Right lobe of liver (tissue), 6 donors: ENCODE measurements around the gene FAM219A. TPM values are rescaled to one million over a fixed set of nuclear protein-coding genes. Genes with fewer than 3 reads are reported as not detected.

Experiments
- ATAC-seq, 4 donors: fragments of 200-7000 bp; cut with Tn5 transposase; one replicate each; pipeline ENCODE4 v1.9.1; 2020; ENCODE audit warnings: mild to moderate bottlenecking in 4 of 4, moderate library complexity in 4 of 4
- DNase-seq, 3 donors: peaks; one replicate each; pipeline ENCODE4 v3.0.0-alpha.2; 2020
- H3K27ac ChIP-seq, 3 donors: fragments of 200-600 bp; one replicate each; pipeline ENCODE4 v1.8.0; 2022
- H3K27me3 ChIP-seq, 2 donors: fragments of 200-600 bp; one replicate each; pipeline ENCODE4 v1.8.0; 2022
- H3K36me3 ChIP-seq, 4 donors: fragments of 200-600 bp; sonication (generic) in 1 of 4; one replicate each; pipeline versions ENCODE4 v1.5.1 to v1.8.0; 2017 to 2022; ENCODE audit warnings: control low read depth in 1 of 4
- H3K4me1 ChIP-seq, 4 donors: fragments of 200-600 bp; sonication (generic) in 1 of 4; one replicate each; pipeline versions ENCODE4 v1.5.1 to v1.8.0; 2017 to 2022; ENCODE audit warnings: control low read depth in 1 of 4
- H3K4me3 ChIP-seq, 3 donors: fragments of 200-600 bp; one replicate each; pipeline ENCODE4 v1.8.0; 2022
- H3K9me3 ChIP-seq, 4 donors: fragments of 200-600 bp; sonication (generic) in 1 of 4; one replicate each; pipeline versions ENCODE4 v1.5.1 to v1.8.0; 2017 to 2022; ENCODE audit warnings: control low read depth in 1 of 4
- POLR2A ChIP-seq: fragments of 450-650 bp; IDR thresholded peaks from one replicate; pipeline ENCODE4 v1.6.1; 2017; ENCODE audit warnings: antibody characterized with exemption, mild to moderate bottlenecking
- WGBS: methylation state at CpG from one replicate; pipeline ENCODE4 v1.1.6; 2018; ENCODE audit warnings: low coverage, low lambda C conversion rate; ENCODE audit not compliant: insufficient coverage; ENCODE audit errors: missing lambda C conversion rate; 5-methylcytosine and 5-hydroxymethylcytosine counted together
- intact Hi-C, 2 donors: fragments of 100-400 bp; cut with DNase I; formaldehyde crosslinking; loops; one replicate each; pipeline versions ENCODE4 v1.11.2 to v1.14.1; 2022
- total RNA-seq, 6 experiments: library from RNA; depleted of rRNA in 2 of 6; stranded (reverse); fragments of >200 nt in 2 of 6; fragmentation: NEBNext Ultra II Directional in 3 of 6; extraction: Animal tissue kit (Norgen Biotek cat#: 25700) in 3 of 6; gene quantifications; one replicate each; pipeline versions ENCODE4 v1.1.0 to v1.2.4, GENCODE V29; 2016 to 2023
- TF ChIP-seq, protein P1 (sequence below), 4 donors: fragments of 200-600 bp in 3 of 4; fragments of 450-650 bp in 1 of 4; IDR thresholded peaks; one replicate each; pipeline versions ENCODE4 v1.5.1 to v1.8.0; 2016 to 2022; ENCODE audit warnings: antibody characterized with exemption in 4 of 4, mild to moderate bottlenecking in 2 of 4
- donor health status: DM: no; HTN: yes; CAD: no.
- donor health status: DM: no; HTN: no; CAD: no.
- donor health status: DM: no; HTN: no; CAD: no.
- donor health status: DM: no; HTN: yes; CAD: no.
- donor health status: DM: no; HTN: yes; CAD: no.

FAM219A gene
- total RNA-seq, 6 experiments from 2014 or later: 4.1 to 10.7 (median 5.3) TPM

DNA sequence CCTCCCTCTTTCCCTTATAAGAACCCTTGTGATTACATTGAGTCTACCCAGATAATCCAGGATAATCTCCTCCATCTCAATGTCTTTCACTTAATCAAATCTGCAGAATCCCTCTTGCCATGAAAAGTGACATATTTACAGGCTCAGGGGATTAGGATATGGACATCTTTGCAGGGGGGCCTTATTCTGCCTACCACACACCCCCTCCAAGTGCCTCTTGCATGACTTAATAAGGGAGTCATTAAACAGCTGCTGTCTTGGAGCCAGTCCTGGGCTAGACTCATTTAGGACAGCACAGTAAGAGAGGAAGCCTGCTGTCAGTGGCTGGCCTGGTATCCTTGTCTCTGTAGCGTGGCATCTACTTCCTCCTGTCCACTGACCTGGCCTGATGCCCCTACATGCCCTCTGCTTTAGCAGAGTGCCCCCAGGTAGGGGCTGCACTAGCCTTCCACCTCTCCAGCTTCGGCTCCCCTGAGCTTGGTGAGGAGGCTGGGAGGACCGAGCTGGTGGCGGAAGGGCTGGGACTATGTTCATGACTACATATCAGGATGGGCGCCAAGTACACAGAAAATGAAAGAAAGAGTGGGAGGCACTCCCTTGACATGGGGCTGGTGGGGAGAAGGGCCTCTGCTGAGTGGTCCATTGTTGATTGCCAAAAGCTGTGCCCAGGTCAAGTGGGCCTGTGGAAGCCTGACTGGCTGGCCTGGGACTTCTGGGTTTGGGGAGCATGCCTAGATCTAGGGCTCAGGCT, 47.2 kb upstream of the FAM219A start:
- no peaks in the 10 kb centered on the region for H3K36me3 ChIP-seq
- H3K27me3 ChIP-seq: no peaks in the 10 kb centered on the region
- TF ChIP-seq POLR2A: no peak
- TF ChIP-seq, protein P1, sequence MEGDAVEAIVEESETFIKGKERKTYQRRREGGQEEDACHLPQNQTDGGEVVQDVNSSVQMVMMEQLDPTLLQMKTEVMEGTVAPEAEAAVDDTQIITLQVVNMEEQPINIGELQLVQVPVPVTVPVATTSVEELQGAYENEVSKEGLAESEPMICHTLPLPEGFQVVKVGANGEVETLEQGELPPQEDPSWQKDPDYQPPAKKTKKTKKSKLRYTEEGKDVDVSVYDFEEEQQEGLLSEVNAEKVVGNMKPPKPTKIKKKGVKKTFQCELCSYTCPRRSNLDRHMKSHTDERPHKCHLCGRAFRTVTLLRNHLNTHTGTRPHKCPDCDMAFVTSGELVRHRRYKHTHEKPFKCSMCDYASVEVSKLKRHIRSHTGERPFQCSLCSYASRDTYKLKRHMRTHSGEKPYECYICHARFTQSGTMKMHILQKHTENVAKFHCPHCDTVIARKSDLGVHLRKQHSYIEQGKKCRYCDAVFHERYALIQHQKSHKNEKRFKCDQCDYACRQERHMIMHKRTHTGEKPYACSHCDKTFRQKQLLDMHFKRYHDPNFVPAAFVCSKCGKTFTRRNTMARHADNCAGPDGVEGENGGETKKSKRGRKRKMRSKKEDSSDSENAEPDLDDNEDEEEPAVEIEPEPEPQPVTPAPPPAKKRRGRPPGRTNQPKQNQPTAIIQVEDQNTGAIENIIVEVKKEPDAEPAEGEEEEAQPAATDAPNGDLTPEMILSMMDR (IDR thresholded peaks at IDR 0.05): no peak
- 75% methylated on average over 3 of the region's 5 CpGs for WGBS
- DNase-seq (peak in 1 of 3 donors; percentile 31), ATAC-seq (no peak)
- H3K27ac ChIP-seq: no peak overlapping the region
- H3K9me3 ChIP-seq: no peaks in the 10 kb centered on the region
- H3K4me3 ChIP-seq: no peak overlapping the region
- intact Hi-C loops: no loop called here
- H3K4me1 ChIP-seq: no peaks in the 10 kb centered on the region

DNA sequence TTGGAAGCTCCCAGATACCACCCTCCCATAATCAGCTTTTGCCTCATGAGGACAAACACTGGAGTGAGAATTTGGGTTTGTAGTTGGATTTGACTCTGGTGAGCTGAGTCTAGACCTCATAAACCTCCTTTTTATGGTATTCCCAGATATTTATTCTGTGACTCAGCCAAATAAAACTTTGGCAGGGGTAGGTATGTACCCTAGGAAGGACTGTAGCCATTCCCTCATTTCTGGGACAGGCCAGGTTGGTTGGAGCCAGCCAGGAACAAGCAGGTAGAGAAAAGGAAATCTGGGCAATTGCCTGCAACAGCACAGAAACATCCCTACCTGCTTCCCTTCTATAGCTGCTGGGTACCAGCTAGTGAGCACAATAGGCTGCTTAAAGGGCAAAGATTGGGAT, 45.0 kb upstream of the FAM219A start:
- Histone ChIP-seq H3K27me3 (no peaks in the 10 kb centered on the region), H3K36me3 (no peaks in the 10 kb centered on the region), H3K4me1 (no peaks in the 10 kb centered on the region), H3K9me3 (no peaks in the 10 kb centered on the region), H3K4me3 (no peak overlapping the region), H3K27ac (no peak overlapping the region)
- no peak for TF ChIP-seq POLR2A
- peak in 2 of 4 donors; percentile 12 to 31 for ATAC-seq
- no peak for DNase-seq
- intact Hi-C loops: loop anchor here in 1 of 2 donors (5.0 kb wide), 1 partner anchor 66 kb away; no protein-coding TSS in a partner anchor

DNA sequence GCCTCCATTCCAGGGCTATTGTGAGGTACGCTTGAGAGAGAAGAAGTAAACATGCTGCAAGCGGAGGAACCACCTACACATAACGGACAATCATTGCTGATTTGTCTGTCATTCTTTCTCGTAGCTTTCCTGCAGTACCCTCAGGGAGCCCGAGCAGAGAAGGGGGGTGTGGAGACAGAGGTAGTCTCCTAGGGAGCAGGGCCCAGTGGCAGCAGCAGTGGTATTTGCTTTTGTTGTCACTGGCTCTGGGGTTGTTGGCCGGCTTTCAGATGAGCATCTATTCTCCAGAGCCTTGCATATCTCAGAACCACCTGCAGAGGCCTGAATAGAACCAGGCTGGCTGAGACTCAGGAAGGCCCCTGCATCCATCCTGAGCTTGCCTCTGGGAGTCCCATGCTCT, 44.5 kb upstream of the FAM219A start:
- Histone ChIP-seq H3K9me3 (no peaks in the 10 kb centered on the region), H3K27me3 (no peaks in the 10 kb centered on the region), H3K36me3 (no peaks in the 10 kb centered on the region), H3K4me1 (no peaks in the 10 kb centered on the region), H3K4me3 (no peak overlapping the region), H3K27ac (no peak overlapping the region)
- 72% methylated on average over 4 of the region's 6 CpGs for WGBS
- intact Hi-C loops: loop anchor here in 1 of 2 donors (5.0 kb wide), 1 partner anchor 66 kb away; no protein-coding TSS in a partner anchor
- TF ChIP-seq POLR2A: no peak
- TF ChIP-seq, protein P1 (IDR thresholded peaks at IDR 0.05): no peak
- DNase-seq (no peak), ATAC-seq (peak; percentile 5 to 36 (median 29))

DNA sequence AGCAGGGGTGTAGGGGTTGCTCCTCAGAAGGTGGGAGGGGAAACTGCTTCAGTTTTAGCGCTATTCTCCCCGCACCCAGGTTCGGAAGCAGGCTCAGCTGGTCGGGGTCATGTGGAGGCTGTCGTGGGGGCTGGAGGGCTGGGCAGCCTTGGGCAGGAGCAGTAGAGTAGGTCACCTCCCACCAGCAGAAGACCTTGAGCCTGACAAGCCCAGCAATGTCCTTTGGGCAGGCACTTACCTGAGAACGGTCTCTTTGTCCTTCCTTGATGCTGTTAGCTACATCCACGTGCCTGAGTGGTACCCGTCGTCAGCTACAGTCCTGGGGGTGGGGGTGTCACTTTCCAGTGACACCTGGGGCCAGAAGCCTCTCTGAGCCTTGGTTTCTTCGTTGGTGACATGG, 44.1 kb upstream of the FAM219A start:
- no peaks in the 10 kb centered on the region for H3K9me3 ChIP-seq
- DNase-seq: no peak
- no peak for TF ChIP-seq POLR2A
- TF ChIP-seq, protein P1 (IDR thresholded peaks at IDR 0.05): no peak
- intact Hi-C loops: loop anchor here in 1 of 2 donors (5.0 kb wide), 1 partner anchor 65 kb away; no protein-coding TSS in a partner anchor
- H3K4me3 ChIP-seq: no peak overlapping the region
- no peaks in the 10 kb centered on the region for H3K4me1 ChIP-seq
- 38% methylated on average over 1 of the region's 10 CpGs for WGBS
- no peaks in the 10 kb centered on the region for H3K36me3 ChIP-seq
- ATAC-seq: no peak
- H3K27me3 ChIP-seq: no peaks in the 10 kb centered on the region
- H3K27ac ChIP-seq: no peak overlapping the region

DNA sequence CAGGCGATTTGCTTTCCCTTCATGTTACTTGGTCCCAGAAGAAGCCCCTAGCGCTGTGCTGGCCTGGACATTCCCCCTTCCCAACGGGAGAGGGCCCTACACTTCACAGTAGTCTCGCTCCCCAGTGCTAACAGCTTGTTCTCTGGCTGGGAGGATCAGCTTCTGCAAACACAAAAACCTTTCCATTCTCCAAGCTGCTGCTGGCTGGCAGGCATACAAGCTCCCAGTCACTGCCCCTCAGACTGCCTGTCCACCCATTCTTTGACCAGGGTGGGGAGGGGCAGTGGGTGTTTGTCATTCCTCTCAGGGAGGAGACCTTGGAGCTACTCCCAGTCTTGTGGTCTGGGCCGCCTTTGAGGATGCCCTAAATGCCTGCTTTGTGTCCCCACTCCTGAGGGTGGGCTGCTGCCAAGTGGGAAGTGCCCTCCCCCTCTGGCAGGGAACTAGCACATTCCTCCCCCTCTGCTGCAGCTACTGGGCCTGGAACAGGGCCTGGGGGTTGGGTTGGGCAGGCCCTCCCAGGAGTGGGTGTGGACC, 43.6 kb upstream of the FAM219A start:
- Histone ChIP-seq H3K27ac (no peak overlapping the region), H3K9me3 (no peaks in the 10 kb centered on the region), H3K4me3 (no peak overlapping the region), H3K36me3 (no peaks in the 10 kb centered on the region), H3K27me3 (no peaks in the 10 kb centered on the region), H3K4me1 (no peaks in the 10 kb centered on the region)
- peak in 2 of 4 donors; percentile 34 to 40 for ATAC-seq
- intact Hi-C loops: loop anchor here in 1 of 2 donors (5.0 kb wide), 1 partner anchor 65 kb away; no protein-coding TSS in a partner anchor
- 17% methylated on average over 1 of the region's 5 CpGs for WGBS
- TF ChIP-seq, protein P1 (IDR thresholded peaks at IDR 0.05): peak in 1 of 4 donors; percentile 9
- no peak for TF ChIP-seq POLR2A
- no peak for DNase-seq
